H9 (cell line): Measurements from ENCODE around the gene GPRC5D. TPM values are rescaled to one million over a fixed set of nuclear protein-coding genes. Genes with fewer than 3 reads are reported as not detected.

ENCODE experiments used
- DNase-seq: peaks from one replicate; pipeline ENCODE4 v3.0.0-alpha.2; 2017
- H2AFZ ChIP-seq: one replicate; pipeline ENCODE4 v1.6.1; 2013; ENCODE audit warnings: mild to moderate bottlenecking, low read length, control low read depth, moderate library complexity
- H2AK5ac ChIP-seq: 2 replicates; pipeline ENCODE4 v1.6.1; 2013; ENCODE audit warnings: low read length, control low read depth, mixed read lengths; ENCODE audit not compliant: insufficient read length
- H2BK120ac ChIP-seq: one replicate; pipeline ENCODE4 v1.6.1; 2013; ENCODE audit warnings: low read depth, mild to moderate bottlenecking, low read length, control low read depth, inconsistent platforms; ENCODE audit not compliant: poor library complexity, severe bottlenecking
- H2BK12ac ChIP-seq: 2 replicates; pipeline ENCODE4 v1.6.1; 2013; ENCODE audit warnings: low read length, control low read depth, mixed read lengths, low read depth; ENCODE audit not compliant: insufficient read length
- H2BK15ac ChIP-seq: 2 replicates; pipeline ENCODE4 v1.6.1; 2013; ENCODE audit warnings: low read depth, low read length, control low read depth
- H2BK20ac ChIP-seq: one replicate; pipeline ENCODE4 v1.6.1; 2013; ENCODE audit warnings: low read depth, mild to moderate bottlenecking, low read length, control low read depth, inconsistent platforms; ENCODE audit not compliant: poor library complexity, severe bottlenecking
- H2BK5ac ChIP-seq: 2 replicates; pipeline ENCODE4 v1.6.1; 2013; ENCODE audit warnings: low read length, control low read depth, mixed read lengths; ENCODE audit not compliant: insufficient read length
- H3K14ac ChIP-seq: 2 replicates; pipeline ENCODE4 v1.6.1; 2013; ENCODE audit warnings: low read length, control low read depth; ENCODE audit not compliant: insufficient read depth
- H3K18ac ChIP-seq: 2 replicates; pipeline ENCODE4 v1.6.1; 2013; ENCODE audit warnings: low read depth, mild to moderate bottlenecking, mixed read lengths, low read length, control low read depth; ENCODE audit not compliant: insufficient read length
- H3K23ac ChIP-seq: 2 replicates; pipeline ENCODE4 v1.6.1; 2013; ENCODE audit warnings: low read length, control low read depth, mixed read lengths, low read depth; ENCODE audit not compliant: insufficient read length
- H3K23me2 ChIP-seq: 2 replicates; pipeline ENCODE4 v1.6.1; 2013; ENCODE audit warnings: low read depth, mild to moderate bottlenecking, mixed read lengths, low read length, control low read depth; ENCODE audit not compliant: insufficient read length, poor library complexity, severe bottlenecking
- H3K27ac ChIP-seq: 2 replicates; pipeline ENCODE4 v1.5.1; 2013; ENCODE audit warnings: low read length, control low read depth, mixed read lengths, low read depth; ENCODE audit not compliant: insufficient read length
- H3K27me3 ChIP-seq: 2 replicates; pipeline ENCODE4 v1.6.1; 2013; ENCODE audit warnings: low read length, control low read depth, inconsistent platforms; ENCODE audit not compliant: insufficient read depth
- H3K4ac ChIP-seq: 2 replicates; pipeline ENCODE4 v1.6.1; 2013; ENCODE audit warnings: low read depth, mild to moderate bottlenecking, control low read depth, inconsistent platforms, low read length, moderate library complexity
- H3K4me1 ChIP-seq: 2 replicates; pipeline ENCODE4 v1.6.1; 2013; ENCODE audit warnings: low read length, control low read depth, inconsistent platforms; ENCODE audit not compliant: insufficient read depth
- H3K4me2 ChIP-seq: 2 replicates; pipeline ENCODE4 v1.6.1; 2013; ENCODE audit warnings: low read length, control low read depth, mixed read lengths; ENCODE audit not compliant: insufficient read length, insufficient read depth
- H3K56ac ChIP-seq: 2 replicates; pipeline ENCODE4 v1.6.1; 2013; ENCODE audit warnings: low read depth, mild to moderate bottlenecking, mixed read lengths, low read length, control low read depth; ENCODE audit not compliant: insufficient read length
- H3K79me1 ChIP-seq: 2 replicates; pipeline ENCODE4 v1.6.1; 2013; ENCODE audit warnings: low read depth, mild to moderate bottlenecking, moderate library complexity, low read length, control low read depth, inconsistent platforms; ENCODE audit not compliant: insufficient read depth, poor library complexity, severe bottlenecking
- H3K79me2 ChIP-seq: 2 replicates; pipeline ENCODE4 v1.6.1; 2013; ENCODE audit warnings: low read length, control low read depth, inconsistent platforms; ENCODE audit not compliant: insufficient read depth
- H3K9ac ChIP-seq: 2 replicates; pipeline ENCODE4 v1.6.1; 2013; ENCODE audit warnings: low read length, control low read depth, mixed read lengths; ENCODE audit not compliant: insufficient read length; ENCODE audit errors: extremely low read depth
- H3K9me3 ChIP-seq: one replicate; pipeline ENCODE4 v1.6.1; 2013; ENCODE audit warnings: low read depth, low read length, inconsistent platforms; ENCODE audit not compliant: control insufficient read depth
- H3T11ph ChIP-seq: one replicate; pipeline ENCODE4 v1.6.1; 2013; ENCODE audit warnings: mild to moderate bottlenecking, low read length, control low read depth, inconsistent platforms
- H4K20me1 ChIP-seq: one replicate; pipeline ENCODE4 v1.6.1; 2013; ENCODE audit not compliant: control insufficient read depth, insufficient read length, insufficient read depth
- H4K5ac ChIP-seq: 2 replicates; pipeline ENCODE4 v1.6.1; 2013; ENCODE audit warnings: low read depth, mild to moderate bottlenecking, mixed read lengths, low read length, control low read depth; ENCODE audit not compliant: insufficient read length
- H4K8ac ChIP-seq: replicated peaks from 2 replicates; pipeline ENCODE4 v1.6.1; 2013; ENCODE audit warnings: low read length, control low read depth, mixed read lengths, low read depth; ENCODE audit not compliant: insufficient read length
- H4K91ac ChIP-seq: 2 replicates; pipeline ENCODE4 v1.6.1; 2013; ENCODE audit warnings: low read depth, mild to moderate bottlenecking, moderate library complexity, mixed read lengths, low read length, control low read depth; ENCODE audit not compliant: insufficient read length
- H3K27ac Mint-ChIP-seq, 3 experiments: 2 replicates in 2 of 3; 3 replicates in 1 of 3; pipeline ENCODE4 v1.8.0; 2020 to 2021; ENCODE audit warnings: mixed read lengths in 3 of 3, mild to moderate bottlenecking in 1 of 3, moderate library complexity in 1 of 3
- H3K27me3 Mint-ChIP-seq: 2 replicates; pipeline ENCODE4 v1.8.0; 2021; ENCODE audit warnings: low read depth, mild to moderate bottlenecking, moderate library complexity, mixed read lengths
- H3K36me3 Mint-ChIP-seq, 3 experiments: 2 replicates in 2 of 3; 3 replicates in 1 of 3; pipeline ENCODE4 v1.8.0; 2020 to 2021; ENCODE audit warnings: low read depth in 3 of 3, mixed read lengths in 3 of 3; ENCODE audit not compliant: insufficient read depth in 1 of 3
- H3K4me1 Mint-ChIP-seq, 2 experiments: 2 replicates each; pipeline ENCODE4 v1.8.0; 2020; ENCODE audit warnings: mixed read lengths in 2 of 2
- H3K4me3 Mint-ChIP-seq, 2 experiments: 2 replicates in 1 of 2; 3 replicates in 1 of 2; pipeline ENCODE4 v1.8.0; 2020 to 2021; ENCODE audit warnings: mild to moderate bottlenecking in 2 of 2, mixed read lengths in 2 of 2, moderate library complexity in 1 of 2
- H3K9me3 Mint-ChIP-seq, 2 experiments: 2 replicates in 1 of 2; 3 replicates in 1 of 2; pipeline ENCODE4 v1.8.0; 2020; ENCODE audit warnings: mild to moderate bottlenecking in 2 of 2, mixed read lengths in 2 of 2, moderate library complexity in 1 of 2
- WGBS: extraction: QIAGEN DNeasy Blood & Tissue Kit; methylation state at CpG from one replicate; pipeline ENCODE4 v1.1.7; 2013; ENCODE audit warnings: missing lambda C conversion rate, low lambda C conversion rate, mixed read lengths; ENCODE audit not compliant: insufficient read length; ENCODE audit errors: extremely low coverage; 5-methylcytosine and 5-hydroxymethylcytosine counted together
- total RNA-seq: library from RNA; stranded (reverse); gene quantifications from 2 replicates; pipeline ENCODE4 v1.2.1, GENCODE V29; 2021
- TF ChIP-seq, protein P1 (sequence below): fragments of 200-600 bp; sonication (generic); conservative IDR thresholded peaks from 3 replicates; pipeline ENCODE4 v1.8.0; 2021; ENCODE audit warnings: antibody characterized with exemption, mild to moderate bottlenecking

The GPRC5D gene
- total RNA-seq, 1 experiment from 2014 or later = not detected

DNA sequence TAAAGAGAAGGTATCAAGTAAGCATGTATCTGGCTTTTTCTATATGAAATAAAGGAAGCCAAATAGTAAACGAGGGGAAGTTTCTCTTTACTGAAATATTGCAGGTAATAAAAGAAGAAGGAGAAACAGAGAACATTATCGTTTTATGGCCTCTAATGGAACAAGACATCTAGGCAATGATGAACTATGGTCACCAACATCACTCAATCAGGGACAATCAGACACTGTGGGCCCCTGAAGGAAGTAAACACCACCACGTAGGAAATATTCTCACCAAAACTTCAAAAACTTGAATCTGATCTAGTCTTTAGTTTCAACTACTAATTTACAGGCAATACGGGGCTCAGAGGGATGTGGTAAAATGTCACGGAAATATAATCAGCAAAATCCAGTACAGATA, 32.2 kb upstream of the GPRC5D start:
- Histone ChIP-seq H3K23ac (no peak overlapping the region), H3K79me2 (no peaks in the 10 kb centered on the region), H4K8ac (no peak overlapping the region), H3K14ac (no peak overlapping the region), H4K91ac (no peak overlapping the region), H3K27ac (no peak overlapping the region), H3K23me2 (no peaks in the 10 kb centered on the region), H3K18ac (no peak overlapping the region), H3K4ac (no peak overlapping the region), H3K79me1 (no peaks in the 10 kb centered on the region), H2AK5ac (no peak overlapping the region), H3K4me1 (no peaks in the 10 kb centered on the region), H3K56ac (no peak overlapping the region), H2BK20ac (no peak overlapping the region), H4K20me1 (no peaks in the 10 kb centered on the region), H3K9me3 (no peaks in the 10 kb centered on the region), H2AFZ (no peak overlapping the region), H2BK5ac (no peak overlapping the region), H2BK15ac (no peak overlapping the region), H3K27me3 (no peaks in the 10 kb centered on the region), H2BK12ac (no peak overlapping the region), H3K4me2 (no peak overlapping the region), H4K5ac (no peak overlapping the region), H3T11ph (no peak overlapping the region), H3K9ac (no peak overlapping the region), H2BK120ac (no peak overlapping the region)
- Mint-ChIP-seq H3K4me3 (no peak overlapping the region), H3K27me3 (no peaks in the 10 kb centered on the region), H3K36me3 (peaks cover 19 to 37% (median 24%) of the 10 kb centered on the region in 3 experiments; a peak in 6 of 7 replicates), H3K27ac (no peak overlapping the region; a peak in 1 of 7 replicates), H3K4me1 (peaks cover 10 to 18% of the 10 kb centered on the region in 2 experiments), H3K9me3 (no peaks in the 10 kb centered on the region)
- no CpG with 5 or more reads among the region's 5 CpGs for WGBS
- TF ChIP-seq, protein P1, sequence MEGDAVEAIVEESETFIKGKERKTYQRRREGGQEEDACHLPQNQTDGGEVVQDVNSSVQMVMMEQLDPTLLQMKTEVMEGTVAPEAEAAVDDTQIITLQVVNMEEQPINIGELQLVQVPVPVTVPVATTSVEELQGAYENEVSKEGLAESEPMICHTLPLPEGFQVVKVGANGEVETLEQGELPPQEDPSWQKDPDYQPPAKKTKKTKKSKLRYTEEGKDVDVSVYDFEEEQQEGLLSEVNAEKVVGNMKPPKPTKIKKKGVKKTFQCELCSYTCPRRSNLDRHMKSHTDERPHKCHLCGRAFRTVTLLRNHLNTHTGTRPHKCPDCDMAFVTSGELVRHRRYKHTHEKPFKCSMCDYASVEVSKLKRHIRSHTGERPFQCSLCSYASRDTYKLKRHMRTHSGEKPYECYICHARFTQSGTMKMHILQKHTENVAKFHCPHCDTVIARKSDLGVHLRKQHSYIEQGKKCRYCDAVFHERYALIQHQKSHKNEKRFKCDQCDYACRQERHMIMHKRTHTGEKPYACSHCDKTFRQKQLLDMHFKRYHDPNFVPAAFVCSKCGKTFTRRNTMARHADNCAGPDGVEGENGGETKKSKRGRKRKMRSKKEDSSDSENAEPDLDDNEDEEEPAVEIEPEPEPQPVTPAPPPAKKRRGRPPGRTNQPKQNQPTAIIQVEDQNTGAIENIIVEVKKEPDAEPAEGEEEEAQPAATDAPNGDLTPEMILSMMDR = no peak
- no peak for DNase-seq
